Liver (tissue), 3 donors: ENCODE measurements around the gene CXCR4.

Experiments
- ATF3 ChIP-seq: IDR thresholded peaks from 2 replicates; pipeline ENCODE4 v1.6.1; 2016; ENCODE audit warnings: antibody characterized with exemption
- CTCF ChIP-seq: fragments of 150-350 bp; IDR thresholded peaks from 2 replicates; pipeline ENCODE4 v1.5.1; 2017; ENCODE audit warnings: improper control_type of control experiment, low read depth, low read length; ENCODE audit not compliant: missing input control
- MAX ChIP-seq: IDR thresholded peaks from 2 replicates; pipeline ENCODE4 v1.6.1; 2016; ENCODE audit warnings: antibody characterized with exemption
- NR2F2 ChIP-seq: IDR thresholded peaks from 2 replicates; pipeline ENCODE4 v1.6.1; 2016; ENCODE audit warnings: antibody characterized with exemption
- REST ChIP-seq: IDR thresholded peaks from 2 replicates; pipeline ENCODE4 v1.6.1; 2016; ENCODE audit warnings: antibody characterized with exemption, mild to moderate bottlenecking
- RXRA ChIP-seq, 2 donors: IDR thresholded peaks; 2 replicates each; pipeline ENCODE4 v1.6.1; 2017 to 2018; ENCODE audit warnings: antibody characterized with exemption in 2 of 2, mild to moderate bottlenecking in 1 of 2
- donor health status: healthy.
- donor health status: healthy.

GRCh38 chr2:136085453-136086209 lies 32.3 kb downstream of the CXCR4 start:
- TF ChIP-seq REST, result no peak
- no peak for TF ChIP-seq CTCF
- TF ChIP-seq ATF3, result no peak
- TF ChIP-seq MAX, result no peak
- no peak for TF ChIP-seq NR2F2
- no peak for TF ChIP-seq RXRA (IDR thresholded peaks at IDR 0.05)
